ENCODE results near the gene PERP.

GRCh38 chr6:138142806-138143205 lies 35.6 kb upstream of the PERP start:
- TF ChIP-seq POLR2A (IDR thresholded peaks at IDR 0.05; ENCODE audit: low read length) (no peak), GATA1 (IDR thresholded peaks at IDR 0.05; ENCODE audit: low read depth, low read length) (no peak)

All from erythroblast (primary cell).